ENCODE results near the gene TPH2. TPM values are rescaled to one million over a fixed set of nuclear protein-coding genes. Genes with fewer than 3 reads are reported as not detected.

TPH2 gene
- total and polyA plus RNA-seq, 2 of the 13 experiments (the other 11 are each of a cell fraction or from before 2014, with no cell fraction given): not detected

- TF ChIP-seq MAZ (IDR thresholded peaks at IDR 0.05; ENCODE audit: borderline replicate concordance, low read depth, low read length) (no peak), MAZ (CRISPR knock-in tag; IDR thresholded peaks at IDR 0.05; ENCODE audit: low read depth) (no peak), LCORL (IDR thresholded peaks at IDR 0.05) (peak; percentile 72; the same call in 1 of the 2 replicates), LCORL (CRISPR knock-in tag; IDR thresholded peaks at IDR 0.05) (no peak)
- no peak overlapping the region for H3K9ac ChIP-seq (ENCODE audit: insufficient read depth, low read depth, low read length)
- FAIRE-seq (no peak), ATAC-seq (no peak), DNase-seq (ENCODE audit: low spot score) (no peak)
- H3K4me1 ChIP-seq (ENCODE audit: insufficient read depth, low read length): no peaks in the 10 kb centered on the region
- 8% methylated on average over 4 of the region's 4 CpGs for WGBS (ENCODE audit: low lambda C conversion rate)
- no peak overlapping the region for H3K27ac ChIP-seq (ENCODE audit: extremely low read length, insufficient read depth, low read length)
- no TSS peak for BruUV-seq (replicated peaks)
- peaks cover 0 to 15% of the 10 kb centered on the region in 2 experiments; a peak in 2 of 5 replicates for H3K27me3 ChIP-seq (ENCODE audit: control insufficient read depth in 1 of 2, insufficient read depth in 2 of 2, low read length in 2 of 2)
- no peaks in the 10 kb centered on the region for H3K79me2 ChIP-seq (ENCODE audit: insufficient read depth, low read length)
- intact Hi-C loops (cut with micrococcal nuclease; ENCODE audit: unreplicated experiment) (no loop called here), in situ Hi-C loops (cut with HindIII; ENCODE audit: extremely low pct_ligation_motif_present, low pct_unique_long_range_greater_than_20kb) (no loop called here)
- no peaks in the 10 kb centered on the region for H3K36me3 ChIP-seq (replicated peaks in 1 of 2; ENCODE audit: control insufficient read depth in 1 of 2, insufficient read depth in 2 of 2, low read length in 2 of 2)
- H3K4me2 ChIP-seq (ENCODE audit: low read depth, low read length): no peak overlapping the region
- no peaks in the 10 kb centered on the region for H4K20me1 ChIP-seq (ENCODE audit: insufficient read depth, low read length)
- H3K4me3 ChIP-seq (replicated peaks in 1 of 3; ENCODE audit: insufficient read depth in 1 of 3, low read depth in 2 of 3, low read length in 3 of 3): no peak overlapping the region
- no peaks in the 10 kb centered on the region for H3K9me3 ChIP-seq (ENCODE audit: low read length)
- CTCF ChIA-PET (ENCODE audit: low intra/inter-chr PET ratio, low total read pairs): no interaction called here
- POLR2A ChIA-PET: no interaction called here
- H2AFZ ChIP-seq (ENCODE audit: low read length): no peak overlapping the region
These were observed 33.9 kb downstream of the TPH2 start for GRCh38 chr12:71972441-71973074.

- BruUV-seq (replicated peaks): no TSS peak
- TF ChIP-seq ZNF788 (CRISPR knock-in tag; IDR thresholded peaks at IDR 0.05; ENCODE audit: borderline replicate concordance) (no peak), ZBTB3 (CRISPR knock-in tag; IDR thresholded peaks at IDR 0.05; ENCODE audit: borderline replicate concordance, low read depth) (no peak), NKX3-1 (CRISPR knock-in tag; IDR thresholded peaks at IDR 0.05) (no peak)
- FAIRE-seq (no peak), DNase-seq (ENCODE audit: low spot score) (no peak), ATAC-seq (no peak)
- peaks cover 0 to 8% of the 10 kb centered on the region in 2 experiments; a peak in 2 of 5 replicates for H3K27me3 ChIP-seq (ENCODE audit: control insufficient read depth in 1 of 2, insufficient read depth in 2 of 2, low read length in 2 of 2)
- H3K27ac ChIP-seq (ENCODE audit: extremely low read length, insufficient read depth, low read length): no peak overlapping the region
- no peak overlapping the region for H2AFZ ChIP-seq (ENCODE audit: low read length)
- POLR2A ChIA-PET: no interaction called here
- no peak overlapping the region for H3K4me3 ChIP-seq (replicated peaks in 1 of 3; ENCODE audit: insufficient read depth in 1 of 3, low read depth in 2 of 3, low read length in 3 of 3)
- no peaks in the 10 kb centered on the region for H4K20me1 ChIP-seq (ENCODE audit: insufficient read depth, low read length)
- no peaks in the 10 kb centered on the region for H3K36me3 ChIP-seq (replicated peaks in 1 of 2; ENCODE audit: control insufficient read depth in 1 of 2, insufficient read depth in 2 of 2, low read length in 2 of 2)
- H3K79me2 ChIP-seq (ENCODE audit: insufficient read depth, low read length): no peaks in the 10 kb centered on the region
- no peaks in the 10 kb centered on the region for H3K4me1 ChIP-seq (ENCODE audit: insufficient read depth, low read length)
- CTCF ChIA-PET (ENCODE audit: low intra/inter-chr PET ratio, low total read pairs): no interaction called here
- intact Hi-C loops (cut with micrococcal nuclease; ENCODE audit: unreplicated experiment) (no loop called here), in situ Hi-C loops (cut with HindIII; ENCODE audit: extremely low pct_ligation_motif_present, low pct_unique_long_range_greater_than_20kb) (no loop called here)
- H3K9me3 ChIP-seq (ENCODE audit: low read length): no peaks in the 10 kb centered on the region
- no peak overlapping the region for H3K9ac ChIP-seq (ENCODE audit: insufficient read depth, low read depth, low read length)
- 15% methylated on average over 4 of the region's 4 CpGs for WGBS (ENCODE audit: low lambda C conversion rate)
- no peak overlapping the region for H3K4me2 ChIP-seq (ENCODE audit: low read depth, low read length)
These were observed 35.0 kb downstream of the TPH2 start for GRCh38 chr12:71973687-71974086.

Data from HepG2 (cell line).